GM12878 (cell line): ENCODE data around the gene CKS2. TPM values are rescaled to one million over a fixed set of nuclear protein-coding genes. Genes with fewer than 3 reads are reported as not detected.

Source experiments
- ATAC-seq: fragments of 200-7000 bp; cut with Tn5 transposase; 3 replicates; pipeline ENCODE4 v1.9.1; 2020; ENCODE audit warnings: mild to moderate bottlenecking, moderate library complexity
- BruUV-seq: library from RNA; stranded (reverse); fragments of 400-500 nt; replicated peaks from 2 replicates; lab custom pipeline; 2021; lab: Mats Ljungman, UMichigan
- CTCF ChIA-PET: fragments of 300-600 bp; sonication (Branson Sonifier 250); formaldehyde crosslinking; extraction: SDS; loops from one replicate; lab custom pipeline; 2021; ENCODE audit warnings: inconsistent platforms; lab: Yijun Ruan, JAX
- POLR2A ChIA-PET: fragments of 350-600 bp; formaldehyde crosslinking; extraction: SDS; loops from one replicate; lab custom pipeline; 2021; ENCODE audit warnings: inconsistent platforms; lab: Charles Lee
- RAD21 ChIA-PET: fragments of 300-600 bp; sonication (Branson Sonifier 250); formaldehyde crosslinking; loops from one replicate; lab custom pipeline; 2023; ENCODE audit warnings: antibody characterized with exemption; ENCODE audit not compliant: unreplicated experiment; lab: Charles Lee
- SMC1A ChIA-PET: fragments of 300-600 bp; sonication (Branson Sonifier 250); formaldehyde crosslinking; loops from one replicate; lab custom pipeline; 2023; ENCODE audit not compliant: unreplicated experiment, uncharacterized antibody; lab: Charles Lee
- DNase-seq: peaks from one replicate; pipeline ENCODE4 v3.0.0-alpha.2; 2011; ENCODE audit warnings: low read depth, low spot score
- FAIRE-seq: peaks from 3 replicates; lab custom pipeline; 2011; peaks lifted over from hg19 to GRCh38; lab: Jason Lieb, UNC
- H2AFZ ChIP-seq: 2 replicates; pipeline ENCODE4 v1.6.0; 2011; ENCODE audit warnings: low read depth, low read length, control low read depth; ENCODE audit not compliant: control insufficient read depth
- H3K27ac ChIP-seq: 2 replicates; pipeline ENCODE4 v1.5.1; 2011; ENCODE audit warnings: control low read depth; ENCODE audit not compliant: control insufficient read depth, insufficient read depth
- H3K27me3 ChIP-seq, 2 experiments: replicated peaks in 1 of 2; 2 replicates each; pipeline versions ENCODE4 v1.6.0 to v1.6.1; 2011; ENCODE audit warnings: low read length in 1 of 2; ENCODE audit not compliant: control insufficient read depth in 2 of 2, insufficient read depth in 2 of 2
- H3K36me3 ChIP-seq, 2 experiments: 2 replicates each; pipeline ENCODE4 v1.5.1; 2011; ENCODE audit warnings: low read length in 1 of 2; ENCODE audit not compliant: control insufficient read depth in 2 of 2, insufficient read depth in 2 of 2
- H3K4me1 ChIP-seq: 2 replicates; pipeline ENCODE4 v1.6.1; 2011; ENCODE audit warnings: mild to moderate bottlenecking, low read length, moderate library complexity, mixed read lengths; ENCODE audit not compliant: control insufficient read depth, insufficient read depth
- H3K4me2 ChIP-seq: 2 replicates; pipeline ENCODE4 v1.6.0; 2011; ENCODE audit warnings: control low read depth; ENCODE audit not compliant: control insufficient read depth, insufficient read depth
- H3K4me3 ChIP-seq: fragments of 200-600 bp; sonication (generic); 2 replicates; pipeline ENCODE4 v1.5.1; 2016
- H3K79me2 ChIP-seq: 2 replicates; pipeline ENCODE4 v1.6.0; 2011; ENCODE audit warnings: low read length; ENCODE audit not compliant: control insufficient read depth, insufficient read depth
- H3K9ac ChIP-seq: 2 replicates; pipeline ENCODE4 v1.8.0; 2011; ENCODE audit warnings: low read length, control low read depth, mixed read lengths; ENCODE audit not compliant: control insufficient read depth, insufficient read depth
- H3K9me3 ChIP-seq: replicated peaks from 3 replicates; pipeline ENCODE4 v1.5.1; 2011; ENCODE audit warnings: mild to moderate bottlenecking, low read length; ENCODE audit not compliant: control insufficient read depth, insufficient read depth
- H4K20me1 ChIP-seq: 2 replicates; pipeline ENCODE4 v1.6.0; 2011; ENCODE audit not compliant: control insufficient read depth, insufficient read depth
- BACH1 ChIP-seq: fragments of 450-650 bp; IDR thresholded peaks from 2 replicates; pipeline ENCODE4 v1.6.1; 2017; ENCODE audit warnings: mild to moderate bottlenecking, borderline replicate concordance
- CHD1 ChIP-seq: IDR thresholded peaks from 2 replicates; pipeline ENCODE4 v1.6.1; 2012; ENCODE audit warnings: low read depth, low read length, improper control_type of control experiment
- CUX1 ChIP-seq: IDR thresholded peaks from 2 replicates; pipeline ENCODE4 v1.6.1; 2012; ENCODE audit warnings: improper control_type of control experiment, low read depth, low read length; ENCODE audit not compliant: insufficient replicate concordance
- DPF2 ChIP-seq: fragments of 450-650 bp; IDR thresholded peaks from 2 replicates; pipeline ENCODE4 v1.6.1; 2017; ENCODE audit warnings: mild to moderate bottlenecking
- MAX ChIP-seq: IDR thresholded peaks from 2 replicates; pipeline ENCODE4 v1.6.1; 2012; ENCODE audit warnings: low read depth, low read length, improper control_type of control experiment
- MEF2A ChIP-seq: IDR thresholded peaks from 2 replicates; pipeline ENCODE4 v1.6.1; 2011; ENCODE audit warnings: low read depth, mild to moderate bottlenecking, low read length, moderate library complexity; ENCODE audit not compliant: insufficient read depth
- NBN ChIP-seq: fragments of 450-650 bp; IDR thresholded peaks from 2 replicates; pipeline ENCODE4 v1.6.1; 2016
- NFXL1 ChIP-seq: fragments of 450-650 bp; IDR thresholded peaks from 2 replicates; pipeline ENCODE4 v1.6.1; 2017; ENCODE audit warnings: antibody characterized with exemption, mild to moderate bottlenecking, borderline replicate concordance
- NKRF ChIP-seq: fragments of 450-650 bp; conservative IDR thresholded peaks from 2 replicates; pipeline ENCODE4 v1.6.1; 2017; ENCODE audit warnings: mild to moderate bottlenecking, moderate library complexity
- PAX8 ChIP-seq: fragments of 450-650 bp; IDR thresholded peaks from 2 replicates; pipeline ENCODE4 v1.6.1; 2017; ENCODE audit warnings: mild to moderate bottlenecking, moderate library complexity
- PRDM15 ChIP-seq: fragments of 450-650 bp; formaldehyde crosslinking; IDR thresholded peaks from 2 replicates; pipeline ENCODE4 v1.4.0; 2020; ENCODE audit warnings: mild to moderate bottlenecking, moderate library complexity
- RUNX3 ChIP-seq: IDR thresholded peaks from 2 replicates; pipeline ENCODE4 v1.6.1; 2012; ENCODE audit warnings: low read length, inconsistent platforms
- SUPT20H ChIP-seq: IDR thresholded peaks from 2 replicates; pipeline ENCODE4 v1.6.1; 2011; ENCODE audit warnings: low read depth, mild to moderate bottlenecking, low read length, moderate library complexity, borderline replicate concordance; ENCODE audit not compliant: control insufficient read depth
- TARDBP ChIP-seq: IDR thresholded peaks from 2 replicates; pipeline ENCODE4 v1.6.1; 2016; ENCODE audit warnings: borderline replicate concordance
- TCF3 ChIP-seq: IDR thresholded peaks from 2 replicates; pipeline ENCODE4 v1.6.1; 2012; ENCODE audit warnings: low read depth, mild to moderate bottlenecking, low read length, borderline replicate concordance; ENCODE audit not compliant: insufficient read depth
- WGBS: methylation state at CpG from one replicate; pipeline ENCODE4 v1.1.6; 2016; ENCODE audit warnings: low lambda C conversion rate; ENCODE audit not compliant: insufficient replicate concordance, insufficient coverage; ENCODE audit errors: missing lambda C conversion rate; 5-methylcytosine and 5-hydroxymethylcytosine counted together
- in situ Hi-C: fragments of 300-500 bp; cut with MboI; formaldehyde crosslinking; loops from 9 replicates; pipeline ENCODE4 v1.14.3; 2018; ENCODE audit warnings: mixed read lengths
- intact Hi-C: fragments of 100-400 bp; cut with micrococcal nuclease; formaldehyde crosslinking; loops from one replicate; pipeline ENCODE4 v1.14.2; 2022; ENCODE audit not compliant: unreplicated experiment
- polyA plus RNA-seq, 11 experiments: library from polyadenylated mRNA; depleted of rRNA in 4 of 11; unstranded in 6 of 11; stranded (reverse) in 5 of 11; fragments of >200 nt; fragmentation: Nextera tagmentation in 4 of 11; fragmentation: Illumina TruSeq in 1 of 11; extraction: Ambion mirVana in 4 of 11; extraction: Trizol in 1 of 11; gene quantifications; 1 replicate in 1 of 11; 2 replicates in 10 of 11; pipeline versions ENCODE4 v1.2.1 to v1.2.3, GENCODE V29; 2011 to 2016; ENCODE audit warnings: inconsistent platforms in 2 of 11, missing spikeins in 2 of 11, low read depth in 1 of 11
- total RNA-seq, 4 experiments: library from RNA; depleted of rRNA in 3 of 4; stranded (reverse); fragments of >200 nt in 3 of 4; fragmentation: Illumina TruSeq in 1 of 4; extraction: Trizol in 1 of 4; gene quantifications; 2 replicates each; pipeline versions ENCODE4 v1.2.1 to v1.2.3, GENCODE V29; 2013 to 2021

CKS2 gene
- total and polyA plus RNA-seq, 10 of the 15 experiments (the other 5 are each of a cell fraction or from before 2014, with no cell fraction given): 172 to 1,251 (median 503) TPM

- DNase-seq: no peak
- Histone ChIP-seq H3K9me3 (no peaks in the 10 kb centered on the region), H3K27me3 (no peaks in the 10 kb centered on the region), H3K9ac (no peak overlapping the region), H4K20me1 (no peaks in the 10 kb centered on the region; the same call in 1 of the 2 replicates), H3K27ac (no peak overlapping the region), H3K4me1 (no peaks in the 10 kb centered on the region), H2AFZ (no peak overlapping the region), H3K36me3 (peaks cover 8 to 11% of the 10 kb centered on the region in 2 experiments), H3K4me3 (no peak overlapping the region), H3K4me2 (no peak overlapping the region), H3K79me2 (no peaks in the 10 kb centered on the region)
- in situ Hi-C loops (no loop called here), intact Hi-C loops (no loop called here)
- 93% methylated on average over 2 of the region's 2 CpGs for WGBS
- SMC1A ChIA-PET: no interaction called here
- FAIRE-seq: no peak
- POLR2A ChIA-PET: no interaction called here
- CTCF ChIA-PET: no interaction called here
- no peak for ATAC-seq
- RAD21 ChIA-PET: no interaction called here
- BruUV-seq: no TSS peak
- TF ChIP-seq RUNX3 (no peak), NKRF (no peak), PAX8 (no peak), MEF2A (no peak), CHD1 (no peak), SUPT20H (no peak), NFXL1 (no peak), CUX1 (no peak), TCF3 (no peak), DPF2 (no peak), BACH1 (no peak), TARDBP (no peak), NBN (no peak), MAX (no peak), PRDM15 (CRISPR knock-in tag) (no peak)
Observed at GRCh38 chr9:89365532-89365912, 54.5 kb downstream of the CKS2 start.
